Erythroblast (primary cell): ENCODE measurements around the gene CDK5R1.

Source experiments
- GATA1 ChIP-seq: IDR thresholded peaks from 2 replicates; pipeline ENCODE4 v1.6.1; 2011; ENCODE audit warnings: low read depth, mild to moderate bottlenecking, control low read depth, low read length, moderate library complexity
- POLR2A ChIP-seq: IDR thresholded peaks from 2 replicates; pipeline ENCODE4 v1.6.1; 2011; ENCODE audit warnings: mild to moderate bottlenecking, low read length

GRCh38 chr17:32495359-32496231 is 8.8 kb downstream of the CDK5R1 start:
- TF ChIP-seq POLR2A: no peak
- TF ChIP-seq GATA1: no peak
